Bronchial epithelial cell (primary cell): ENCODE measurements around the gene SPATA33. TPM values are rescaled to one million over a fixed set of nuclear protein-coding genes. Genes with fewer than 3 reads are reported as not detected.
"Not testable (repeated sequence)": the region's sequence is repeated elsewhere in the genome, so short reads cannot be mapped to it uniquely, and the experiment has no call there.

Experiments used
- DNase-seq: peaks from one replicate; pipeline ENCODE4 v3.0.0-alpha.2; 2010; ENCODE audit warnings: low read depth
- FAIRE-seq: peaks from 2 replicates; lab custom pipeline; 2011; peaks lifted over from hg19 to GRCh38; lab: Jason Lieb, UNC
- H3K27me3 ChIP-seq: 2 replicates; pipeline ENCODE4 v1.5.1; 2011; ENCODE audit warnings: low read length; ENCODE audit not compliant: control insufficient read depth, insufficient read depth
- H3K36me3 ChIP-seq: 2 replicates; pipeline ENCODE4 v1.5.1; 2011; ENCODE audit warnings: low read length; ENCODE audit not compliant: control insufficient read depth, insufficient read depth
- H3K4me3 ChIP-seq: 2 replicates; pipeline ENCODE4 v1.5.1; 2011; ENCODE audit warnings: mild to moderate bottlenecking, low read depth, low read length, control low read depth
- total RNA-seq: library from RNA; depleted of rRNA; stranded (reverse); fragments of >200 nt; gene quantifications from 2 replicates; pipeline ENCODE4 v1.2.1, GENCODE V29; 2014
- TF ChIP-seq, protein P1 (sequence below): IDR thresholded peaks from 2 replicates; pipeline ENCODE4 v1.5.1; 2011; ENCODE audit warnings: mild to moderate bottlenecking, moderate library complexity, low read length, control low read depth, inconsistent platforms; ENCODE audit not compliant: insufficient read depth, severe bottlenecking

Gene SPATA33
- total RNA-seq, 1 donor from 2014 or later, result 1.3 TPM

DNA sequence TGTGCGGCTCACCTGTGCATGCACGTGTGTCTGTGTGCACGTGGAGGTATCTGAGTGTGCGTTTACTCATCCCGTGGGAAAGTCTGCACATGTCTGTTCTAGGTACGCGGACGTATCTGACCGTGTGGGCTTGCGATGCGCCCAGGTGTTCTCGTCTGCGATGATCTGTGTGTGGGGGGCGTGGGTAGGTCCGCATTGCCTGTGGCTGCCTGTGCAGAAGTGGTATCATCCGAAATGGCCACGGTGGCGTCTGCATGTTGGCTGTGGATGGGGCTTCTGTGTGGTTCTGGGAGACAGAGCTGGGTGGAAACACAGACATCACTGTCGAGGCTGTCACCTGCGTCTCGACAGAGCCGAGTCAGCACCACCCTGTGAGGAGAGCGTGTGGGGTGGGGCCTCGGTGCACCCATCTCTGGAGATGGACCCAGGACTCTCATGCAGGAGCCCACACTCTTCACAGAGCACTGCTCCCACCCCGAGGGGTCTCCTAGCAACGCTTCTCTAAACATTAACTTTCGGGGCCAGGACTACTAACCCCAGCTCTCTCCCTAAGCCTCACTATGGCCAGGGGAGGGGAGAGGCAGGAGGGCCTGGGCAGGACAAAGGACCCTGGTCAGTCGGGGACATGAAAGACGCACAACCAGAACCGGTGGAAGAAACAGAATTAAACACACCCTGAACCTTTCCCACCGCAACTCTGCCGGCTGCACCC, 35.8 kb upstream of the SPATA33 start:
- FAIRE-seq (no peak), DNase-seq (no peak)
- TF ChIP-seq, protein P1, sequence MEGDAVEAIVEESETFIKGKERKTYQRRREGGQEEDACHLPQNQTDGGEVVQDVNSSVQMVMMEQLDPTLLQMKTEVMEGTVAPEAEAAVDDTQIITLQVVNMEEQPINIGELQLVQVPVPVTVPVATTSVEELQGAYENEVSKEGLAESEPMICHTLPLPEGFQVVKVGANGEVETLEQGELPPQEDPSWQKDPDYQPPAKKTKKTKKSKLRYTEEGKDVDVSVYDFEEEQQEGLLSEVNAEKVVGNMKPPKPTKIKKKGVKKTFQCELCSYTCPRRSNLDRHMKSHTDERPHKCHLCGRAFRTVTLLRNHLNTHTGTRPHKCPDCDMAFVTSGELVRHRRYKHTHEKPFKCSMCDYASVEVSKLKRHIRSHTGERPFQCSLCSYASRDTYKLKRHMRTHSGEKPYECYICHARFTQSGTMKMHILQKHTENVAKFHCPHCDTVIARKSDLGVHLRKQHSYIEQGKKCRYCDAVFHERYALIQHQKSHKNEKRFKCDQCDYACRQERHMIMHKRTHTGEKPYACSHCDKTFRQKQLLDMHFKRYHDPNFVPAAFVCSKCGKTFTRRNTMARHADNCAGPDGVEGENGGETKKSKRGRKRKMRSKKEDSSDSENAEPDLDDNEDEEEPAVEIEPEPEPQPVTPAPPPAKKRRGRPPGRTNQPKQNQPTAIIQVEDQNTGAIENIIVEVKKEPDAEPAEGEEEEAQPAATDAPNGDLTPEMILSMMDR, result no peak
- no peak overlapping the region for H3K4me3 ChIP-seq
- no peaks in the 10 kb centered on the region for H3K36me3 ChIP-seq
- peaks cover 17% of the 10 kb centered on the region for H3K27me3 ChIP-seq

DNA sequence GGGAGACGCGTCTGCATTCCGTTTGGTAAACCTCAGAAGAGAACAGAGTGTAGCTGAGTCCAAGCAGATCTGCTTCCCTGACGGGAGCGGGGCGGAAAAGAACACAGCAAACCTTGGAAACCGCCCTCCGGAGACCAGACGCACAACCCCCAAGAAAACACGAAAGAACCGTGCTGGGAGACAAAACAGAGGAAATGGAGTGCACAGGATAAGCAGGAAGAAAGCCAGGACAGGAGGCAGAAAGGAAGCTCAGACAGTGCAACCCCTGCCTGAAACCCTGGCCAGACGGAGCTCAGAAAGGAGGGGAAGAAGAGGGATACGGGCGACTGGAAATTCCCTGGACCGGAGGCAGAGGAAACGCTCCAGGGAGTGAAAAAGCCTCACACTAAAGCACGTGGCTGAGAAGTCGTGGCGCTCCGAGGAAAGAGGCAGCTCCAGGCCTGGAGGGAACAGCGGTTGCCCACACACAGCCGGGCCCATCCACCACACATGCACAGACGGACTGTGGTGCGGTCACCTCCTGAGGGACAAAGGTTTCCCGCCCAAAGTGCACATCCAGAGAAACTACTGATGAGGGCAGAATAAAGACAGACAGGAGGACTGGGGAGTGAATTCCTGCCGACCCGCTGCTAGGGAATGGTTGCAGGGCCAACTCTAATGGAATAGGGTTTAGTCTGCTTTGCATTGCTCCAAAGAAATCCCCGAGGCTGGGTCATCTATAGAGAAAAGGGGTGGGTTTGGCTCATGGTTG, 34.0 kb upstream of the SPATA33 start:
- no peak for FAIRE-seq

DNA sequence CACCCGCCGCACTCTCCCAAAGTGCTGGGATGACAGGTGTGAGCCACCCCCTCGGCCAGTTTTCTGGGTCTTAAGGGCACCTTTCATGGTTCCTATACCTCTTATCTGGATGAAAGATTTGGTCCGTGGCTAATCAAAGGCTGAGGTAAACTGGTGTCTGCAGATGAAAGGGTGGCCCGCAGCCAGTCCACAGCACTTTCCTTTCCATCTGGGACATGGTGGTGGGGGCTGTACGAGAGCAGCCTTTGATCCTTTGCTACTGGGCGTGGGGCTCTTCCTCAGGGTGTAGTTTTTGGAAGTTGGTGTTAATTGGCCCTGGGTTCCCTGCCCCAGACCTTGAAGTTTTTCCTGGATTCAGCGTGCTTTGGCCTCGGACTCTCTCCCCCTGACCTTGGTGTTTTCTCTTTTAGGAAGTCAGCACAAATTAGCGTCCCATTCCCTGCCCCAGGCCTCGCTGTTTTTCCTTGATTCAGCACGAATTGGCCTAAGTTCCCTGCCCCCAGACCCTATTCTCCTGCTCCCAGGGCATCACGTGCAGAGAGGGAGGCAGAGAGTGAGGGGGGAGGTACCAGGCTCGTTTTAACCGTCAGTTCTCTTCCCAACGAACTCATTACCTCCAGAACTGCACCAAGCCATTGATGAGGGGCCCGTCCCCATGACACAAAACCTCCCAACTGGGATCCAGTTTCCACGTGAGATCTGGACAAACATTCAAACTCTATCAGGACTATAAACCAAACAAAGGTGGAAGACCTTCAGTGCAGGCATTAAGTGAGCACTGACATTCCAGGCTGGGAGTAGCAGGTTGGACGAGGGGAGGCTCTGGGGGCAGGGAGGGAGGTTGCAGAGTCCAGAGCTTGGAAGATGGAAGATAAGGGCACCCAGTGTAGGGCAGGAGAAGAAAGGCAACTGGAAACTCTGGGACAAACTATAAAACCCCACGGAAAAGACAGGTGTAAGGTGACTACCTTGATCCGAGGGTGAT, 32.6 kb upstream of the SPATA33 start:
- no peaks in the 10 kb centered on the region for H3K36me3 ChIP-seq
- no peak for FAIRE-seq
- H3K27me3 ChIP-seq, result peaks cover 17% of the 10 kb centered on the region
- DNase-seq, result no peak
- H3K4me3 ChIP-seq, result no peak overlapping the region
- TF ChIP-seq, protein P1, result no peak

More for the DNA sequence above, 34.0 kb upstream of the SPATA33 start:
- no peaks in the 10 kb centered on the region for H3K36me3 ChIP-seq
- TF ChIP-seq, protein P1, result no peak
- DNase-seq, result no peak
- H3K4me3 ChIP-seq, result no peak overlapping the region
- H3K27me3 ChIP-seq, result peaks cover 17% of the 10 kb centered on the region

DNA sequence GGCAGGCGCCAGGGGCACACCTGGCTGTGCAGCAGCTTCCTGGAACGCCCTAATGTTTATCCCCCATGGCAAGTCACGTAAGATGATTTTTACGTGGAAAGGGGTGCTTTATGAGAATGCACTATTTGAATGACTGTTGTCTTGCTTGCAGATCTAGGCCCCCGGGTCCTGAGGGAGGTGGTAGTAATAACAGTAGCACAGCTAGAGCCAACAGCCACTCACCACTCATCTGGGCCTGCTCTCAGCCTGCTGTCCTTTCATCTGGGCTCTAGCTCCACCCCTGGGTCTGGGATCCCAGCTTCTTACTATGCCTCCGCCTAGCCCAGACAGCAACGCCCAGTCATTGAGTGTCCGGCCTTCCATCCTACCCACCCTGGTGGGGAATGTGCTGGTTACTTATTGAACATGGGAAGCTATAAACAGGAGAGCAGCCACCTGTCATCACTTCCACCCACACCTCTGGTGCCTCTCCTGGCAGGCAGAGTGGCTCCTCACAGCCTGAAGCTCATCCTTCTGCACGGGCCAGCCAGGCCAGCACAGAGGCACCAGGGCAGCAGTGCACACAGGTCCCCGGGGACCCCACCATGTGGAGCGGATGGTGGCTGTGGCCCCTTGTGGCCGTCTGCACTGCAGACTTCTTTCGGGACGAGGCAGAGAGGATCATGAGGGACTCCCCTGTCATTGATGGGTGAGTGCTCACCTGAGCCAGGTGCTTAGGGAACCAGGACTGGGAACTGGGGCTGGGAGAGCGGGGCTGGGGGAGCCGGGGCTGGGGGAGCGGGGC, 27.6 kb upstream of the SPATA33 start:
- no peaks in the 10 kb centered on the region for H3K36me3 ChIP-seq
- FAIRE-seq, result no peak
- no peak for DNase-seq
- TF ChIP-seq, protein P1, result no peak
- no peak overlapping the region for H3K4me3 ChIP-seq
- peaks cover 2% of the 10 kb centered on the region for H3K27me3 ChIP-seq

DNA sequence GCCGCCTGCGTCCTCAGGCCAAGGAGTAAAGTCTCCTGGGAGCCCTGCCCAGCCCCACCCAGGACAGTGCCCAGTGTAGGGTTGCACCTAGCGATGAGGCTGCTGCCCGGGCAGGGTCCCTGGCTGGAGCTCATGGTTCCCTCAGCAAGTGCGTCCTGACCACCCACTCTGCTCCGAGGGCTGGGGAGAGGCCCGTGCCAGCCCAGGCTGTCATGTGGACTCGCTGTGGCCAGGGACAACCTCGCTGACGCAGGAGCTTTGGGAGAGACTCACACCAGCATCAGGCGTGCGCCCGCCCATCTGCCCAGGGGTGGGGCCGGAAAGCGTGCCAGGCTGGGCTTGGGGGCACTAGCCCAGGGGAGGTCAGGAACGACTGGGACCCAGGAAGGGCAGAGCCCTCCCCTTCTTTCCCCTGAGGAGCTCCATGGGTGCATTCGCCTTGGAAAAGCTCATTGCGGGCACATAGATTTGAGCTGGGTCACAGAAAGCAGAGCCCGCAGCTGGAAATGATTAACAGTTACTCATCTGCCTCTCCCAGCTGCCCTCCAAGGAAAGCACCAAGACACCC, 24.5 kb upstream of the SPATA33 start:
- FAIRE-seq (no peak), DNase-seq (peak; percentile 63)
- no peaks in the 10 kb centered on the region for H3K36me3 ChIP-seq
- peaks cover 2% of the 10 kb centered on the region for H3K27me3 ChIP-seq
- TF ChIP-seq, protein P1, result no peak
- no peak overlapping the region for H3K4me3 ChIP-seq

DNA sequence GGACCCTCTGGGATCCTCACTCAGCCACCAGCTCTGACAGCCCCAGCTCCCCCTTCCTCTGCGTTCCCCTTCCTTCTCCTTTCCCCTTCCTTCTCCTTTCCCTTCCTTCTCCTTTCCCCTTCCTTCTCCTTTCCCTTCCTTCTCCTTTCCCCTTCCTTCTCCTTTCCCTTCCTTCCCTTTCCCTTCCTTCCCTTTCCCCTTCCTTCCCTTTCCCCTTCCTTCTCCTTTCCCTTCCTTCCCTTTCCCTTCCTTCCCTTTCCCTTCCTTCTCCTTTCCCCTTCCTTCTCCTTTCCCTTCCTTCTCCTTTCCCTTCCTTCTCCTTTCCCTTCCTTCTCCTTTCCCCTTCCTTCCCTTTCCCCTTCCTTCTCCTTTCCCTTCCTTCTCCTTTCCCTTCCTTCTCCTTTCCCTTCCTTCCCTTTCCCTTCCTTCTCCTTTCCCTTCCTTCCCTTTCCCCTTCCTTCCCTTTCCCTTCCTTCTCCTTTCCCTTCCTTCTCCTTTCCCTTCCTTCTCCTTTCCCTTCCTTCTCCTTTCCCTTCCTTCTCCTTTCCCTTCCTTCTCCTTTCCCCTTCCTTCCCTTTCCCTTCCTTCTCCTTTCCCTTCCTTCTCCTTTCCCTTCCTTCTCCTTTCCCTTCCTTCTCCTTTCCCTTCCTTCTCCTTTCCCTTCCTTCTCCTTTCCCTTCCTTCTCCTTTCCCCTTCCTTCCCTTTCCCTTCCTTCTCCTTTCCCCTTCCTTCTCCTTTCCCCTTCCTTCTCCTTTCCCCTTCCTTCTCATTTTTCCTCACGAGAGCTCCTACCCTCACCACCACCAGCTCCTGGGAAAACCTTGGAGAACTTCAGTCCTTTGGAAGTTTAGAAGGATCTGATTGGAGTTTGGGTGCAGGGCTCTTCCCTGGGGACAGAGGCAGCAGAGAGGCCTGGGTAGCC, 22.9 kb upstream of the SPATA33 start:
- H3K27me3 ChIP-seq, H3K4me3 ChIP-seq, DNase-seq, H3K36me3 ChIP-seq, FAIRE-seq: not testable (repeated sequence)
